Measurements from ENCODE around the gene CNPY2. TPM values are rescaled to one million over a fixed set of nuclear protein-coding genes. Genes with fewer than 3 reads are reported as not detected.
A peak's percentile ranks its signal among the peaks of the same experiment; 100 is the strongest.
"Not testable (repeated sequence)": the region's sequence is repeated elsewhere in the genome, so short reads cannot be mapped to it uniquely, and the experiment has no call there.

Gene CNPY2
- total RNA-seq, 1 experiment from 2014 or later: 153 TPM

DNA sequence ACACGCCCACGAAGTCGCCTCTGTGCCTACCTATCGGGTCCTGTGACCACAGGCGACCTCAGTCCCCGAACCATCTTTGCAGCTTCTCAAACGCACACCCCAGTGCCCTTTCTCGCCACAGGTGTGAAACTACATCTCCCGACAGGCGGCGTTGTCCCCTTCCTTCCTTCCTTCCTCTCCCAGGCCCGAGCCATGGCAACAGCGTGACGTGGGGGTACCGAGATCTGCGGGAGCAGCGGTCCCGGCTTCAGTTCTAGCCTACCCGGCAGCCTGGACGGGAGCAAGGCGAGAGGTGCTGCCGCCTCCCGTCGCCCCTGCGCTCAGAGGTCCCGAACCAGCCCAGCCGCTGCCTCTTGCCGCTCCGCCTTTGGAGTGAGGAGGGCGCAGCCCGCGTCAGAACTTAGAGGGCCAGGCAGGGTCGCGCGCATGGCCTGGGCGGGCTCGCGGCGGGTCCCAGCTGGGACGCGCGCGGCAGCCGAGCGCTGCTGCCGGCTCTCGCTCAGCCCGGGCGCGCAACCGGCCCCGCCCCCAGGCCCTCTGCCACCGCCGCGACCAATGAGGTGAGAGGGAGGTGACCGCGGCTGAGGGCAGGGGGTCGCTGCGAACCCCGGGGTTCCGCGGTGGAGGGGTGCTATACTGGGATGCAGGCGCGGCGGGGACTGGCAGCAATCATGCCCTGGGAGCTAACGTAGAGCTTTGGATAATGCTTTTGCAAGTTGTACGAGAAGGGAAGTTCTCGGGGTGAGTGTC, 48.9 kb downstream of the CNPY2 start, which contains the start of gene COQ10A:
TSS of gene COQ10A (plus strand) at position 250 of the 750 bp plus-strand sequence. CDS start at position 427, 177 bp downstream.
- in situ Hi-C loops (cut with HindIII; ENCODE audit: low sequenced_read_pairs): no loop called here

DNA sequence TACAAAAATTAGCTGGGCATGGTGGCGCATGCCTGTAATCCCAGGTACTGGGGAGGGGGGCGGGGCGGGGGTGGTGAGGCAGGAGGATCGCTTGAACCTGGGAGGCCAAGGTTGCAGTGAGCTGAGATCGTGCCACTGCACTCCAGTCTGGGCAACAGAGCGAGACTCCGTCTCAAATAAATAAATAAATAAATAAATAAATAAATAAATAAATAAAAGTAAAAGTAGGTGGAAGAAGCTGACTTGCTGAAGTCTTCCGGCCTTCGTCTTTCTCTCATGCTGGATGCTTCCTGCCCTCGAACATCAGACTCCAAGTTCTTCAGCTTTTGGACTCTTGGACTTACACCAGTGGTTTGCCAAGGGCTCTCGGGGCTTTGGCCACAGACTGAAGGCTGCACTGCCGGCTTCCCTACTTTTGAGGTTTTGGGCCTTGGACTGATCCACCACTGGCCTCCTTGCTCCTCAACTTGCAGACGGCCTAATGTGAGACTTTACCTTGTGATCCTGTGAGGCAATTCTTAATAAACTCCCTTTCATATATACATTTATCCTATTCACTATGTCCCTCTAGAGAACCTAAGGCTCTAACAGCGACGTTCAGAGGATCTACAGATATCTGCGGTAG, 49.6 kb downstream of the CNPY2 start:
- in situ Hi-C loops (cut with HindIII; ENCODE audit: low sequenced_read_pairs); DNase-seq (ENCODE audit: low spot score): not testable (repeated sequence)

More for the DNA sequence above, 48.9 kb downstream of the CNPY2 start, which contains the start of gene COQ10A:
- peak; percentile 94 for DNase-seq (ENCODE audit: low spot score)

DNA sequence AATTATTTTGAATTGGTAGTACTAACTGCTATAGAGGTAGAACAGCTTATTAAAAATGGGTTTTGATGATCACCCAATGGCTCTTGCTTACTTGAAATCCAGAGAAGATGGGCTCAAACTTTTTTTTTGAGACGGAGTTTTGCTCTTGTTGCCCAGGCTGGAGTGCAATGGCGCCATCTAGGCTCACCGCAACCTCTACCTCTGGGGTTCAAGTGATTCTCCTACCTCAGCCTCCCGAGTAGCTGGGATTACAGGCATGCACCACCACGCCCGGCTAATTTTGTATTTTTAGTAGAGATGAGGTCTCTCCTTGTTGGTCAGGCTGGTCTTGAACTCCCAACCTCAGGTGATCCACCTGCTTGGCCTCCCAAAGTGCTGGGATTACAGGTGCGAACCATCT, 52.8 kb downstream of the CNPY2 start:
- in situ Hi-C loops (cut with HindIII; ENCODE audit: low sequenced_read_pairs); DNase-seq (ENCODE audit: low spot score): not testable (repeated sequence)

DNA sequence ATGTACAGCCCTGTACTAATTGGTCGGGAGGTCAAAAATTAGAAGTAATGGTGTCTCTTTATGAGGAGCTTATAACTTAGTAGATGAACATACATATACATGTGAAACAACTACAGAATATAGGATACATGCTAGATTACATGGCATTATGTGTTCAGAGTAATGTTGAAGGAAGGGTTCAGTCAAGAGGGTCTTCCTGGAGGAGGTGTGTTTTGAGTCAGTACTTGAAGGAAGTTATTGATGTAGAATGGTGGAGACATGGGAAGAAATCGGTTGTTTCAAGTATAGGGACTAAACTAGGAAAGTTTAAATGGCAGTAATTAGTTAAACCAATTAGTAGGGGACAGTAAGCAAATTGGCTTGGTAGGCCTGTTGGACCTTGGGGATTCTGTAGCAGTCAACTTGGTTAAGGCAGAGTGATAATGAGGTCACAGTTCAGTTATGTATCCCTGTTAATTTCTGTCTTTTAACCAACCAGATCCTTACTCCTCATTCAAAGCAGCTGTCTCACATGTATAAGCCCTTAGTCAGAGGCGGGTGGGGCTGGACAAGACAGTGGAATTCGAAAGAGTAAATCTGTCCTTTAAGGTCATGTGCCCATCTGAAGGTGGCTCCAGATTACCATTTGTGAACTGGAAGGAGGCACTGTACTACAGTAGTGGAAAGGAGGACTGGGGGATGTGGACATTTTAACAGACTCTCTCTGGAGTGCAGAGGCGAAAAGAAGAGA, 54.1 kb downstream of the CNPY2 start:
- in situ Hi-C loops (cut with HindIII; ENCODE audit: low sequenced_read_pairs): no loop called here

DNA sequence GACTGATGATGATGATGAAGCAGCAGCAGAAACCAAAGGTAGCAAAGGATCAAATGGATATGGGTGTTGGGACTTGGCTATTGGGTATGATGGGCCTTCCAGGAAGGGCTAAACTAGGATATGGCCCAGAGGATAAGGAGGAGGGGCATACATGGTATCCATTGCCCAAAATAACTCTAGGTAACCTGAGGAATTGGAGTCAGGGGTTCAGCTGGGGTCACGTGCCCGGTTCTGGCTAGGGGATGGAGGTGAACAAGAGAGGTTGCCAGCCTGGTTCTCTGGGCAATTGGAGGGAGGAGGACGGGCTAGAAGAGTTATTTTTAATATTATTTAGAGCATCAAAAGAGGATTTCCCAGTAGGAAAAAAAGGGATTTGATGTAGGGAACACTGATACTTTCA, 54.9 kb downstream of the CNPY2 start:
- no peak for DNase-seq (ENCODE audit: low spot score)
- in situ Hi-C loops (cut with HindIII; ENCODE audit: low sequenced_read_pairs): no loop called here

More for the DNA sequence above, 54.1 kb downstream of the CNPY2 start:
- no peak for DNase-seq (ENCODE audit: low spot score)

DNA sequence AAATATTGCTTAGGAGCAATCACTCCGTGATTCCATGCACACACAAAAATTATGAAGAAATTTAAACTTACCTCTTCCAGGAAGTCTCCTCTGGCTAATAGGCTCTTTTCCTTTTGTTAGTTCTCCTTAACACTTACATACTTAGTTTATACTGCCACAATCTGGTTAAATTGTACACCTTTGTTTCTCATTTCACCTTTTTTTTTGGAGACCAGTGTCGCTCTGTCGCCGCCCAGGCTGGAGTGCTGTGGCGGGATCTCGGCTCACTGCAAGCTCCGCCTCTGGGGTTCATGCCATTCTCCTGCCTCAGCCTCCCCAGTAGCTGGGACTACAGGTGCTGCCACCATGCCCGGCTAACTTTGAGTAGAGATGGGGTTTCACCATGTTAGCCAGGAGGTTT, 55.4 kb downstream of the CNPY2 start:
- no peak for DNase-seq (ENCODE audit: low spot score)
- in situ Hi-C loops (cut with HindIII; ENCODE audit: low sequenced_read_pairs): no loop called here

Other genes starting within 250 kb of the CNPY2 start
- 4.3 and 17.4 TPM in 2 replicates for gene ERBB3, start 235.8 kb downstream of the CNPY2 start, total RNA-seq (2014; rRNA removed; shearing (Covaris generic))
- gene PA2G4, start 211.4 kb downstream of the CNPY2 start, total RNA-seq (2014; rRNA removed; shearing (Covaris generic)): 357 and 451 TPM in 2 replicates
- 3,225 and 5,126 TPM in 2 replicates for gene RPL41, start 199.4 kb downstream of the CNPY2 start, total RNA-seq (2014; rRNA removed; shearing (Covaris generic))
- gene ZC3H10, start 197.7 kb downstream of the CNPY2 start, total RNA-seq (2014; rRNA removed; shearing (Covaris generic)): 2.9 and 3.3 TPM in 2 replicates
- gene ESYT1, start 187.7 kb downstream of the CNPY2 start, total RNA-seq (2014; rRNA removed; shearing (Covaris generic)): 108 and 114 TPM in 2 replicates
- 115 and 166 TPM in 2 replicates for gene MYL6B, start 163.4 kb downstream of the CNPY2 start, total RNA-seq (2014; rRNA removed; shearing (Covaris generic))
- gene MYL6, start 157.6 kb downstream of the CNPY2 start, total RNA-seq (2014; rRNA removed; shearing (Covaris generic)): 1,669 and 1,953 TPM in 2 replicates
- 10.5 and 18.4 TPM in 2 replicates for gene SMARCC2, start 126.5 kb downstream of the CNPY2 start, total RNA-seq (2014; rRNA removed; shearing (Covaris generic))
- gene RNF41, start 94.1 kb downstream of the CNPY2 start, total RNA-seq (2014; rRNA removed; shearing (Covaris generic)): 66.6 and 71.6 TPM in 2 replicates
- gene NABP2, start 91.6 kb downstream of the CNPY2 start, total RNA-seq (2014; rRNA removed; shearing (Covaris generic)): 20.2 and 33.0 TPM in 2 replicates
- gene SLC39A5, start 85.9 kb downstream of the CNPY2 start, total RNA-seq (2014; rRNA removed; shearing (Covaris generic)): not detected in 2 replicates
- gene ANKRD52, start 57.6 kb downstream of the CNPY2 start, total RNA-seq (2014; rRNA removed; shearing (Covaris generic)): 6.2 and 9.0 TPM in 2 replicates
- 22.3 and 24.2 TPM in 2 replicates for gene COQ10A, start 49.0 kb downstream of the CNPY2 start, total RNA-seq (2014; rRNA removed; shearing (Covaris generic))
- 56.9 and 64.5 TPM in 2 replicates for gene CS, start 15.7 kb downstream of the CNPY2 start, total RNA-seq (2014; rRNA removed; shearing (Covaris generic))
- 16.9 and 18.0 TPM in 2 replicates for gene PAN2, start 18.0 kb upstream of the CNPY2 start, total RNA-seq (2014; rRNA removed; shearing (Covaris generic))
- 1.3 and 5.3 TPM in 2 replicates for gene IL23A, start 22.9 kb upstream of the CNPY2 start, total RNA-seq (2014; rRNA removed; shearing (Covaris generic))
- gene STAT2, start 44.1 kb upstream of the CNPY2 start, total RNA-seq (2014; rRNA removed; shearing (Covaris generic)): 25.6 and 26.9 TPM in 2 replicates
- gene APOF, start 46.9 kb upstream of the CNPY2 start, total RNA-seq (2014; rRNA removed; shearing (Covaris generic)): not detected in 2 replicates
- 33.3 and 37.4 TPM in 2 replicates for gene TIMELESS, start 133.4 kb upstream of the CNPY2 start, total RNA-seq (2014; rRNA removed; shearing (Covaris generic))
- not detected in 2 replicates for gene MIP, start 138.7 kb upstream of the CNPY2 start, total RNA-seq (2014; rRNA removed; shearing (Covaris generic))
- 2.5 and 2.8 TPM in 2 replicates for gene SPRYD4, start 152.6 kb upstream of the CNPY2 start, total RNA-seq (2014; rRNA removed; shearing (Covaris generic))
- gene GLS2, start 172.2 kb upstream of the CNPY2 start, total RNA-seq (2014; rRNA removed; shearing (Covaris generic)): 0.12 and 1.2 TPM in 2 replicates
- gene RBMS2, start 205.8 kb upstream of the CNPY2 start, total RNA-seq (2014; rRNA removed; shearing (Covaris generic)): 3.4 and 3.8 TPM in 2 replicates